ENCODE results near the gene KCNAB1.

GRCh38 chr3:156548902-156549301 is 428.5 kb downstream of the KCNAB1 start:
- TF ChIP-seq CTCF (IDR thresholded peaks at IDR 0.05; ENCODE audit: low read depth, low read length, missing input control), result no peak
- no peak for TF ChIP-seq SP1 (IDR thresholded peaks at IDR 0.05)
- no peak for TF ChIP-seq YY1 (IDR thresholded peaks at IDR 0.05)
- TF ChIP-seq, protein P1, sequence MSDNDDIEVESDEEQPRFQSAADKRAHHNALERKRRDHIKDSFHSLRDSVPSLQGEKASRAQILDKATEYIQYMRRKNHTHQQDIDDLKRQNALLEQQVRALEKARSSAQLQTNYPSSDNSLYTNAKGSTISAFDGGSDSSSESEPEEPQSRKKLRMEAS (IDR thresholded peaks at IDR 0.05), result no peak
- no peak for TF ChIP-seq RXRA (IDR thresholded peaks at IDR 0.05)

Measured in liver (tissue), 3 donors.